Measurements from ENCODE around the gene B3GAT2. TPM values are rescaled to one million over a fixed set of nuclear protein-coding genes. Genes with fewer than 3 reads are reported as not detected.

The B3GAT2 gene
- total RNA-seq, 3 donors from 2014 or later (not counting 1 experiment from before 2014, with no cell fraction given), result not detected

GRCh38 chr6:70834520-70834919 lies 122.3 kb downstream of the B3GAT2 start:
- no peaks in the 10 kb centered on the region for H3K36me3 Mint-ChIP-seq
- Histone ChIP-seq H3K9me3 (ENCODE audit: control insufficient read depth, insufficient read depth, low read length) (no peaks in the 10 kb centered on the region), H3K36me3 (ENCODE audit: control insufficient read depth, insufficient read depth, low read length) (no peaks in the 10 kb centered on the region), H3K4me1 (ENCODE audit: control insufficient read depth, insufficient read depth, low read length) (no peaks in the 10 kb centered on the region), H3K27ac (ENCODE audit: low read length) (no peak overlapping the region), H3K27me3 (ENCODE audit: control insufficient read depth, insufficient read depth, low read length) (no peaks in the 10 kb centered on the region), H3K4me3 (ENCODE audit: low read length) (no peak overlapping the region)
- TF ChIP-seq CTCF (IDR thresholded peaks at IDR 0.05), result no peak
- no peaks in the 10 kb centered on the region for H3K9me3 Mint-ChIP-seq
- no peak overlapping the region for H3K4me3 Mint-ChIP-seq
- H3K27me3 Mint-ChIP-seq (ENCODE audit: low read depth in 2 of 2), result no peaks in the 10 kb centered on the region
- ATAC-seq, result no peak
- no peak overlapping the region for H3K27ac Mint-ChIP-seq
- no peak for DNase-seq
- 100% methylated on average over 2 of the region's 2 CpGs for WGBS (ENCODE audit: insufficient coverage)
- H3K4me1 Mint-ChIP-seq, result peaks cover 6 to 9% of the 10 kb centered on the region in 2 donors
- intact Hi-C loops (cut with micrococcal nuclease), result no loop called here

- intact Hi-C loops (cut with micrococcal nuclease), result no loop called here
- DNase-seq (no peak), ATAC-seq (no peak)
- WGBS (ENCODE audit: insufficient coverage), result 89% methylated on average over 3 of the region's 3 CpGs
- Mint-ChIP-seq H3K9me3 (no peaks in the 10 kb centered on the region), H3K27ac (no peak overlapping the region), H3K4me3 (no peak overlapping the region), H3K36me3 (no peaks in the 10 kb centered on the region), H3K27me3 (ENCODE audit: low read depth in 2 of 2) (no peaks in the 10 kb centered on the region), H3K4me1 (peaks cover 6 to 9% of the 10 kb centered on the region in 2 donors)
- Histone ChIP-seq H3K4me3 (ENCODE audit: low read length) (no peak overlapping the region), H3K27me3 (ENCODE audit: control insufficient read depth, insufficient read depth, low read length) (no peaks in the 10 kb centered on the region), H3K36me3 (ENCODE audit: control insufficient read depth, insufficient read depth, low read length) (no peaks in the 10 kb centered on the region), H3K27ac (ENCODE audit: low read length) (no peak overlapping the region), H3K9me3 (ENCODE audit: control insufficient read depth, insufficient read depth, low read length) (no peaks in the 10 kb centered on the region), H3K4me1 (ENCODE audit: control insufficient read depth, insufficient read depth, low read length) (no peaks in the 10 kb centered on the region)
- TF ChIP-seq CTCF (IDR thresholded peaks at IDR 0.05), result no peak
Measured at GRCh38 chr6:70831427-70831826, 125.4 kb downstream of the B3GAT2 start.

GRCh38 chr6:70823651-70824050 lies 133.2 kb downstream of the B3GAT2 start:
- H3K4me3 Mint-ChIP-seq, result no peak overlapping the region
- Histone ChIP-seq H3K36me3 (ENCODE audit: control insufficient read depth, insufficient read depth, low read length) (no peaks in the 10 kb centered on the region), H3K4me3 (ENCODE audit: low read length) (no peak overlapping the region), H3K27me3 (ENCODE audit: control insufficient read depth, insufficient read depth, low read length) (no peaks in the 10 kb centered on the region), H3K9me3 (ENCODE audit: control insufficient read depth, insufficient read depth, low read length) (peaks cover 4% of the 10 kb centered on the region), H3K27ac (ENCODE audit: low read length) (no peak overlapping the region), H3K4me1 (ENCODE audit: control insufficient read depth, insufficient read depth, low read length) (no peaks in the 10 kb centered on the region)
- H3K27me3 Mint-ChIP-seq (ENCODE audit: low read depth in 2 of 2), result no peaks in the 10 kb centered on the region
- no peak for TF ChIP-seq CTCF (IDR thresholded peaks at IDR 0.05)
- ATAC-seq (no peak), DNase-seq (no peak)
- peaks cover 11 to 14% of the 10 kb centered on the region in 2 donors for H3K4me1 Mint-ChIP-seq
- intact Hi-C loops (cut with micrococcal nuclease), result no loop called here
- WGBS (ENCODE audit: insufficient coverage), result 60% methylated on average over 1 of the region's 1 CpG
- peaks cover 0 to 7% of the 10 kb centered on the region in 2 donors for H3K9me3 Mint-ChIP-seq
- no peak overlapping the region for H3K27ac Mint-ChIP-seq
- H3K36me3 Mint-ChIP-seq, result peaks cover 10% of the 10 kb centered on the region

GRCh38 chr6:70821751-70822150 lies 135.1 kb downstream of the B3GAT2 start:
- no peaks in the 10 kb centered on the region for H3K4me1 ChIP-seq (ENCODE audit: control insufficient read depth, insufficient read depth, low read length)
- intact Hi-C loops (cut with micrococcal nuclease), result no loop called here
- WGBS (ENCODE audit: insufficient coverage), result no CpG with 5 or more reads among the region's 2 CpGs
- H3K27me3 ChIP-seq (ENCODE audit: control insufficient read depth, insufficient read depth, low read length), result no peaks in the 10 kb centered on the region
- H3K4me1 Mint-ChIP-seq, result peaks cover 11 to 14% of the 10 kb centered on the region in 2 donors
- H3K27ac ChIP-seq (ENCODE audit: low read length), result no peak overlapping the region
- H3K36me3 ChIP-seq (ENCODE audit: control insufficient read depth, insufficient read depth, low read length), result no peaks in the 10 kb centered on the region
- no peak for ATAC-seq
- no peak overlapping the region for H3K4me3 Mint-ChIP-seq
- peaks cover 10% of the 10 kb centered on the region for H3K36me3 Mint-ChIP-seq
- no peak for TF ChIP-seq CTCF (IDR thresholded peaks at IDR 0.05)
- no peak overlapping the region for H3K27ac Mint-ChIP-seq
- no peaks in the 10 kb centered on the region for H3K27me3 Mint-ChIP-seq (ENCODE audit: low read depth in 2 of 2)
- no peak for DNase-seq
- H3K9me3 Mint-ChIP-seq, result peaks cover 0 to 7% of the 10 kb centered on the region in 2 donors
- peaks cover 4% of the 10 kb centered on the region for H3K9me3 ChIP-seq (ENCODE audit: control insufficient read depth, insufficient read depth, low read length)
- H3K4me3 ChIP-seq (ENCODE audit: low read length), result no peak overlapping the region
